ENCODE results near the gene CCDC85C.

DNA sequence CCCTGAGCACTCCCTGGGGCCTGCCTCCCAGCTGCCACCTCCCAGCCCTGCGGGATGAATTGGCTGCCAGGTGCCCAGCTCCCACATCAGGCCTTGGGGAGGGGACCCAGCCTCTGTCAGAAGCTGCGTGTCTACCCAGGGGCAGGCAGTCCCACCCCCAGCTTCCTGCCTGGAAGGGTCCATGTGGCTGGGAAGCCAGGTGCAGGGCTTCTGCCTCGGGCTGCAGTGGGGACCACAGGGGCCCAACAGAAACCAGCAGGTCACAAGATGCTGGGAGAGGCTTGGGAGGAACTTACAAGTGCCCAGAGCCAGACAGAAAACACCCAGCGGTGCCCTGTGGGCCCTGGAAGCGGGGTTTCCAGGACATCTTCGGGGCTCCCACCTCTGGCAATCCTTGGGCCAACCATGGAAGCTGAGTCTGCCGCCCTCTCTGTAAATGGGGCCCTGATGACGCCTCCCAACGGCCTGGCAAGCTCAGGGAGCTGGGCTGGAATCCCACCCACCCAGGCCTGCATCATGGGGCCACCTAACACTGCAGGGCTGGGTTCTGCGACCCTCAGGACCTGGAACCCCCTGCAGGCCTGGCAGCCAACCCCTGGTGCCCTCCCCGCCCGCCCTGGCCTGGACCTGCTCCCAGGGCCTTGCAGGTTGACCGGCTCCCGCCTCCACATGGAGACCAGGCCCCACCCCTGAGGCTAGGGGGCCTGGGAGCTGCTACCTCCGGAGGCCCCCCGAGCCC, 86.2 kb downstream of the CCDC85C start:
- TF ChIP-seq, protein P1, sequence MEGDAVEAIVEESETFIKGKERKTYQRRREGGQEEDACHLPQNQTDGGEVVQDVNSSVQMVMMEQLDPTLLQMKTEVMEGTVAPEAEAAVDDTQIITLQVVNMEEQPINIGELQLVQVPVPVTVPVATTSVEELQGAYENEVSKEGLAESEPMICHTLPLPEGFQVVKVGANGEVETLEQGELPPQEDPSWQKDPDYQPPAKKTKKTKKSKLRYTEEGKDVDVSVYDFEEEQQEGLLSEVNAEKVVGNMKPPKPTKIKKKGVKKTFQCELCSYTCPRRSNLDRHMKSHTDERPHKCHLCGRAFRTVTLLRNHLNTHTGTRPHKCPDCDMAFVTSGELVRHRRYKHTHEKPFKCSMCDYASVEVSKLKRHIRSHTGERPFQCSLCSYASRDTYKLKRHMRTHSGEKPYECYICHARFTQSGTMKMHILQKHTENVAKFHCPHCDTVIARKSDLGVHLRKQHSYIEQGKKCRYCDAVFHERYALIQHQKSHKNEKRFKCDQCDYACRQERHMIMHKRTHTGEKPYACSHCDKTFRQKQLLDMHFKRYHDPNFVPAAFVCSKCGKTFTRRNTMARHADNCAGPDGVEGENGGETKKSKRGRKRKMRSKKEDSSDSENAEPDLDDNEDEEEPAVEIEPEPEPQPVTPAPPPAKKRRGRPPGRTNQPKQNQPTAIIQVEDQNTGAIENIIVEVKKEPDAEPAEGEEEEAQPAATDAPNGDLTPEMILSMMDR (conservative IDR thresholded peaks at IDR 0.05; ENCODE audit: low read length): no peak
- no peak for TF ChIP-seq EZH2phosphoT487 (IDR thresholded peaks at IDR 0.05; ENCODE audit: borderline replicate concordance, low read depth, low read length)

All from OCI-LY7 (cell line).